HFFc6 (cell line): ENCODE data around the gene CDK14. TPM values are rescaled to one million over a fixed set of nuclear protein-coding genes. Genes with fewer than 3 reads are reported as not detected.

Experiments used
- DNase-seq: peaks from one replicate; pipeline ENCODE4 v3.0.0-alpha.2; 2018
- H3K27ac Mint-ChIP-seq: 2 replicates; pipeline ENCODE4 v1.8.0; 2020; ENCODE audit warnings: mild to moderate bottlenecking, mixed read lengths
- H3K27me3 Mint-ChIP-seq: 2 replicates; pipeline ENCODE4 v1.8.0; 2021; ENCODE audit warnings: mild to moderate bottlenecking, moderate library complexity, mixed read lengths; ENCODE audit not compliant: insufficient read depth
- H3K36me3 Mint-ChIP-seq: 2 replicates; pipeline ENCODE4 v1.8.0; 2021; ENCODE audit warnings: low read depth, mixed read lengths
- H3K4me1 Mint-ChIP-seq: 2 replicates; pipeline ENCODE4 v1.8.0; 2020; ENCODE audit warnings: low read depth, mixed read lengths
- H3K4me3 Mint-ChIP-seq: 2 replicates; pipeline ENCODE4 v1.8.0; 2020; ENCODE audit warnings: mild to moderate bottlenecking, moderate library complexity, mixed read lengths
- H3K9me3 Mint-ChIP-seq: 2 replicates; pipeline ENCODE4 v1.8.0; 2020; ENCODE audit warnings: mild to moderate bottlenecking, mixed read lengths
- CTCF ChIP-seq: fragments of 200-600 bp; sonication (generic); IDR thresholded peaks from 2 replicates; pipeline ENCODE4 v1.5.0; 2021; ENCODE audit warnings: antibody characterized with exemption, mild to moderate bottlenecking
- total RNA-seq, 6 experiments: library from RNA; stranded (reverse); fragmentation: NEBNext Ultra II Directional; extraction: Animal tissue kit (Norgen Biotek cat#: 25700); gene quantifications; 2 replicates in 1 of 6; 3 replicates in 5 of 6; pipeline ENCODE4 v1.2.3, GENCODE V29; 2021

The CDK14 gene
- total RNA-seq, 6 experiments from 2014 or later = 18.4 to 28.6 (median 27.2) TPM

GRCh38 chr7:91067242-91067641 is 471.1 kb downstream of the CDK14 start:
- no peak for TF ChIP-seq CTCF
- DNase-seq = no peak
- no peaks in the 10 kb centered on the region for H3K9me3 Mint-ChIP-seq
- H3K4me3 Mint-ChIP-seq = no peak overlapping the region
- peaks cover 24% of the 10 kb centered on the region for H3K4me1 Mint-ChIP-seq
- H3K27ac Mint-ChIP-seq = no peak overlapping the region
- H3K27me3 Mint-ChIP-seq = no peaks in the 10 kb centered on the region
- H3K36me3 Mint-ChIP-seq = peaks cover 6% of the 10 kb centered on the region

GRCh38 chr7:91068136-91068795 is 472.1 kb downstream of the CDK14 start:
- Mint-ChIP-seq H3K4me3 (no peak overlapping the region), H3K36me3 (peaks cover 14% of the 10 kb centered on the region), H3K9me3 (no peaks in the 10 kb centered on the region), H3K27ac (no peak overlapping the region), H3K27me3 (no peaks in the 10 kb centered on the region), H3K4me1 (peaks cover 24% of the 10 kb centered on the region)
- no peak for TF ChIP-seq CTCF
- no peak for DNase-seq

GRCh38 chr7:91069146-91069545 is 473.0 kb downstream of the CDK14 start:
- no peak for DNase-seq
- H3K27me3 Mint-ChIP-seq = no peaks in the 10 kb centered on the region
- no peaks in the 10 kb centered on the region for H3K9me3 Mint-ChIP-seq
- H3K4me3 Mint-ChIP-seq = no peak overlapping the region
- TF ChIP-seq CTCF = no peak
- peaks cover 14% of the 10 kb centered on the region for H3K36me3 Mint-ChIP-seq
- H3K27ac Mint-ChIP-seq = no peak overlapping the region
- H3K4me1 Mint-ChIP-seq = peaks cover 20% of the 10 kb centered on the region

GRCh38 chr7:91079487-91079886 is 483.4 kb downstream of the CDK14 start:
- no peak for TF ChIP-seq CTCF
- Mint-ChIP-seq H3K4me1 (peaks cover 56% of the 10 kb centered on the region), H3K27ac (no peak overlapping the region), H3K36me3 (0 out of 2 replicates have a peak, but pooled peaks cover 2% of the 10 kb centered on the region), H3K27me3 (no peaks in the 10 kb centered on the region), H3K4me3 (no peak overlapping the region), H3K9me3 (no peaks in the 10 kb centered on the region)
- DNase-seq = peak; percentile 25

- Mint-ChIP-seq H3K27ac (no peak overlapping the region), H3K4me3 (no peak overlapping the region), H3K9me3 (no peaks in the 10 kb centered on the region), H3K36me3 (0 out of 2 replicates have a peak, but pooled peaks cover 6% of the 10 kb centered on the region), H3K4me1 (peaks cover 65% of the 10 kb centered on the region), H3K27me3 (no peaks in the 10 kb centered on the region)
- TF ChIP-seq CTCF = no peak
- no peak for DNase-seq
Measured at GRCh38 chr7:91080351-91080750, 484.2 kb downstream of the CDK14 start.
